B cell (primary cell): ENCODE results near the gene EMP2. TPM values are rescaled to one million over a fixed set of nuclear protein-coding genes. Genes with fewer than 3 reads are reported as not detected.

Experiments used
- ATAC-seq: fragments of 200-7000 bp; cut with Tn5 transposase; one replicate; pipeline ENCODE4 v1.10.0; 2021; ENCODE audit warnings: low read depth, mild to moderate bottlenecking, moderate number of reproducible peaks, moderate library complexity
- CTCF ChIA-PET: fragments of 350-600 bp; sonication (Branson Sonifier 250); formaldehyde crosslinking; loops from one replicate; lab custom pipeline; 2021; ENCODE audit warnings: antibody characterized with exemption, inconsistent platforms; lab: Charles Lee
- POLR2A ChIA-PET: fragments of 350-600 bp; sonication (Branson Sonifier 250); formaldehyde crosslinking; loops from one replicate; lab custom pipeline; 2021; ENCODE audit warnings: antibody characterized with exemption; lab: Charles Lee
- DNase-seq: peaks from one replicate; pipeline ENCODE4 v3.0.0; 2013
- H2AFZ ChIP-seq: 2 replicates; pipeline ENCODE4 v1.6.1; 2012; ENCODE audit warnings: mild to moderate bottlenecking, low read depth, low read length; ENCODE audit not compliant: insufficient read depth, poor library complexity, severe bottlenecking
- H3K27ac ChIP-seq, 2 donors: 1 replicate in 1 of 2; 2 replicates in 1 of 2; pipeline ENCODE4 v1.5.1; 2012 to 2013; ENCODE audit warnings: low read length in 2 of 2, mild to moderate bottlenecking in 2 of 2, moderate library complexity in 1 of 2
- H3K27me3 ChIP-seq, 4 experiments: fragments of 200-600 bp in 1 of 4; sonication (generic) in 1 of 4; replicated peaks in 1 of 4; 1 replicate in 2 of 4; 2 replicates in 2 of 4; pipeline versions ENCODE4 v1.6.1 to v1.7.0; 2013 to 2016; ENCODE audit warnings: low read length in 3 of 4, mild to moderate bottlenecking in 2 of 4, mixed read lengths in 1 of 4, moderate library complexity in 1 of 4; ENCODE audit not compliant: insufficient read depth in 4 of 4, control insufficient read depth in 3 of 4; ENCODE audit errors: control extremely low read depth in 1 of 4
- H3K36me3 ChIP-seq, 2 experiments: replicated peaks in 1 of 2; 1 replicate in 1 of 2; 2 replicates in 1 of 2; pipeline versions ENCODE4 v1.6.1 to v1.7.1; 2013; ENCODE audit warnings: low read length in 1 of 2; ENCODE audit not compliant: insufficient read depth in 2 of 2, control insufficient read depth in 1 of 2; ENCODE audit errors: control extremely low read depth in 1 of 2, extremely low read depth in 1 of 2
- H3K4me1 ChIP-seq, 2 donors: fragments of 200-600 bp in 1 of 2; sonication (generic) in 1 of 2; 1 replicate in 1 of 2; 2 replicates in 1 of 2; pipeline versions ENCODE4 v1.5.1 to v1.6.1; 2013 to 2017; ENCODE audit warnings: low read length in 2 of 2; ENCODE audit not compliant: control insufficient read depth in 2 of 2, insufficient read depth in 2 of 2
- H3K4me2 ChIP-seq: replicated peaks from 2 replicates; pipeline ENCODE3; 2012; ENCODE audit warnings: mild to moderate bottlenecking, low read depth, low read length; ENCODE audit not compliant: poor library complexity, severe bottlenecking
- H3K4me3 ChIP-seq, 5 experiments: fragments of 200-600 bp in 1 of 5; sonication (generic) in 1 of 5; 1 replicate in 3 of 5; 2 replicates in 2 of 5; pipeline versions ENCODE4 v1.5.1 to v1.7.0; 2011 to 2016; ENCODE audit warnings: low read length in 4 of 5, mild to moderate bottlenecking in 4 of 5, low read depth in 2 of 5, control low read depth in 1 of 5, moderate library complexity in 1 of 5; ENCODE audit not compliant: insufficient read depth in 1 of 5; ENCODE audit errors: control extremely low read depth in 1 of 5, extremely low read depth in 1 of 5
- H3K79me2 ChIP-seq: fragments of 200-600 bp; sonication (generic); one replicate; pipeline ENCODE4 v1.6.0; 2016; ENCODE audit warnings: low read length; ENCODE audit not compliant: control insufficient read depth, insufficient read depth
- H3K9ac ChIP-seq: fragments of 200-600 bp; sonication (generic); 2 replicates; pipeline ENCODE4 v1.6.1; 2017; ENCODE audit warnings: mild to moderate bottlenecking, low read length, moderate library complexity
- H3K9me3 ChIP-seq, 3 donors: one replicate each; pipeline versions ENCODE4 v1.6.1 to v1.7.1; 2013; ENCODE audit warnings: low read length in 2 of 3; ENCODE audit not compliant: control insufficient read depth in 2 of 3, insufficient read depth in 1 of 3; ENCODE audit errors: control extremely low read depth in 1 of 3
- H4K20me1 ChIP-seq: 2 replicates; pipeline ENCODE4 v1.6.0; 2012; ENCODE audit warnings: mild to moderate bottlenecking, low read length; ENCODE audit not compliant: insufficient read depth, control insufficient read depth, poor library complexity, severe bottlenecking
- H3K27ac Mint-ChIP-seq: one replicate; pipeline ENCODE4 v1.8.0; 2021; ENCODE audit warnings: mixed read lengths
- H3K27me3 Mint-ChIP-seq: one replicate; pipeline ENCODE4 v1.8.0; 2021; ENCODE audit warnings: mixed read lengths
- H3K4me1 Mint-ChIP-seq: one replicate; pipeline ENCODE4 v1.8.0; 2021; ENCODE audit warnings: mixed read lengths
- H3K4me3 Mint-ChIP-seq: one replicate; pipeline ENCODE4 v1.8.0; 2021; ENCODE audit warnings: mixed read lengths
- H3K9me3 Mint-ChIP-seq: one replicate; pipeline ENCODE4 v1.8.0; 2022; ENCODE audit warnings: mixed read lengths; ENCODE audit not compliant: insufficient read depth
- EZH2 ChIP-seq: IDR thresholded peaks from 2 replicates; pipeline ENCODE4 v1.6.1; 2012; ENCODE audit warnings: borderline replicate concordance, low read depth, mild to moderate bottlenecking, moderate library complexity, low read length; ENCODE audit not compliant: insufficient read depth, poor library complexity, severe bottlenecking
- WGBS: methylation state at CpG from one replicate; pipeline ENCODE4 v1.1.5; 2013; ENCODE audit warnings: missing lambda C conversion rate; ENCODE audit not compliant: insufficient coverage; 5-methylcytosine and 5-hydroxymethylcytosine counted together
- intact Hi-C: fragments of 100-400 bp; cut with micrococcal nuclease; formaldehyde crosslinking; loops from one replicate; pipeline ENCODE4 v1.10.0; 2022
- polyA plus RNA-seq: library from polyadenylated mRNA; depleted of rRNA; stranded (reverse); fragments of >200 nt; gene quantifications from 2 replicates; pipeline ENCODE4 v1.2.3, GENCODE V29; 2012
- total RNA-seq, 2 donors: library from RNA; stranded (reverse); fragments of 120-200 nt in 1 of 2; gene quantifications; 1 replicate in 1 of 2; 2 replicates in 1 of 2; pipeline versions ENCODE4 v1.2.3 to v1.2.4, GENCODE V29; 2013 to 2022
- TF ChIP-seq, protein P1 (sequence below): fragments of 200-600 bp; IDR thresholded peaks from one replicate; pipeline ENCODE4 v1.8.0; 2022; ENCODE audit warnings: antibody characterized with exemption, mild to moderate bottlenecking

EMP2 gene
- total and polyA plus RNA-seq, 2 donors (not counting 1 experiment from before 2014, with no cell fraction given), result 0.01 TPM; not detected in 1

DNA sequence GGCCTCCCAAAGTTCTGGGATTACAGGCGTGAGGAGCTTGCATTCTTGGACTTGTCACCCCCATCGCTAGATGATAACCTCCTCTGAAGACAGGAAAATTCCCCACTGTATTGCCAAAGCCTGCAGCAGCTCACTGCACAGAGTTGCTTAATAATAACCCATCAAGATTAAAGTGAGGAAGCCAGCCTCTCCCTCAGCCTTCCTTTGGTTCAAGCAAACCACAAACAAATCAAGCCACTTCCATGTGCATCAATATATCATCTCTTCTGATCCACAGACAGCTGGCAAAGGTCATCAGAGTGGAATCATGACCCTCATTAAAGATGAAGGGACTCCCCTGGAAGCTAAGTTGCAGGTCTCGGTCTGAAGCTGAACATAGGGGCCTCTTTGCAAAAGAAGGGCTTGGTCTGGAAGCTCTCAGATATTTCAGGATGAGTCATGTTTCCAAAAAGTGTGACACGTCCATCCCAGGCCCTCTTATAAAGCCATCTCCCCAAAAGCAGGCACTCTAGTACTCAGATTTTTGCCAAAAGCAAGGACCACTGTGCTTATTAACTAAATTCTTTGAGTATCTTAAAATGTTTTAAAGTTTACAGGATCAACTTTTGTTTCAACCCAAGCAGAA lies 4.8 kb downstream of the EMP2 start:
- no peak for ATAC-seq
- H3K27me3 ChIP-seq, result peaks cover 0 to 25% (median 12%) of the 10 kb centered on the region in 4 experiments
- intact Hi-C loops, result no loop called here
- CTCF ChIA-PET, result interaction anchor here (0.6 kb wide), 1 partner anchor 231 kb away, joined by 3 read pairs; no protein-coding TSS in a partner anchor
- no peak for TF ChIP-seq EZH2
- TF ChIP-seq, protein P1, sequence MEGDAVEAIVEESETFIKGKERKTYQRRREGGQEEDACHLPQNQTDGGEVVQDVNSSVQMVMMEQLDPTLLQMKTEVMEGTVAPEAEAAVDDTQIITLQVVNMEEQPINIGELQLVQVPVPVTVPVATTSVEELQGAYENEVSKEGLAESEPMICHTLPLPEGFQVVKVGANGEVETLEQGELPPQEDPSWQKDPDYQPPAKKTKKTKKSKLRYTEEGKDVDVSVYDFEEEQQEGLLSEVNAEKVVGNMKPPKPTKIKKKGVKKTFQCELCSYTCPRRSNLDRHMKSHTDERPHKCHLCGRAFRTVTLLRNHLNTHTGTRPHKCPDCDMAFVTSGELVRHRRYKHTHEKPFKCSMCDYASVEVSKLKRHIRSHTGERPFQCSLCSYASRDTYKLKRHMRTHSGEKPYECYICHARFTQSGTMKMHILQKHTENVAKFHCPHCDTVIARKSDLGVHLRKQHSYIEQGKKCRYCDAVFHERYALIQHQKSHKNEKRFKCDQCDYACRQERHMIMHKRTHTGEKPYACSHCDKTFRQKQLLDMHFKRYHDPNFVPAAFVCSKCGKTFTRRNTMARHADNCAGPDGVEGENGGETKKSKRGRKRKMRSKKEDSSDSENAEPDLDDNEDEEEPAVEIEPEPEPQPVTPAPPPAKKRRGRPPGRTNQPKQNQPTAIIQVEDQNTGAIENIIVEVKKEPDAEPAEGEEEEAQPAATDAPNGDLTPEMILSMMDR, result no peak
- Mint-ChIP-seq H3K4me1 (no peaks in the 10 kb centered on the region), H3K27ac (no peak overlapping the region), H3K27me3 (peaks cover 24% of the 10 kb centered on the region), H3K9me3 (no peaks in the 10 kb centered on the region), H3K4me3 (no peak overlapping the region)
- H3K4me3 ChIP-seq, result no peak overlapping the region
- DNase-seq, result no peak
- no peak overlapping the region for H3K27ac ChIP-seq
- H4K20me1 ChIP-seq, result no peaks in the 10 kb centered on the region
- POLR2A ChIA-PET, result no interaction called here
- H3K79me2 ChIP-seq, result no peaks in the 10 kb centered on the region
- H3K36me3 ChIP-seq, result no peaks in the 10 kb centered on the region
- H2AFZ ChIP-seq, result no peak overlapping the region
- peaks cover 0 to 5% (median 0%) of the 10 kb centered on the region in 3 donors for H3K9me3 ChIP-seq
- no peak overlapping the region for H3K9ac ChIP-seq
- H3K4me1 ChIP-seq, result peaks cover 10 to 13% of the 10 kb centered on the region in 2 donors
- WGBS, result 19% methylated on average over 2 of the region's 4 CpGs
- no peak overlapping the region for H3K4me2 ChIP-seq

DNA sequence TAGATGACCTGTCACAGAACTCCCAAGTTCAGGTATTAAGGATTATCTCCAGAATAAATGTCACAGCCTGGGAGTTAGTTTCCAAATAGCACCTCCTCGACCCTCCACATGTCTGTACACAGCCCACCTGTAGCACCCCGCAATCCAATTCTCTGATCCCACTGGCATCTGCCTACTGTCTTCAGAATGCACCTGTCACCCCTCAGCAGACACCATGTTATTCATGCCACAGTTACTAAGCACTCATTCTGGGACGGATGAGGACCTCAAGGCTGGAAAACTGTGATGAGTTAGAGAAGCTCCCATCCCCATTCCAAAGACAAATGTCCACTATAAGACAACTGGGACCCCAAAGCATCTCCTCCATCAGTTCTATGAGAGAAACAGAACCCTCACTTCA lies 7.8 kb downstream of the EMP2 start:
- intact Hi-C loops, result no loop called here
- DNase-seq (no peak), ATAC-seq (no peak)
- no peak for TF ChIP-seq EZH2
- TF ChIP-seq, protein P1, result no peak
- Mint-ChIP-seq H3K4me3 (no peak overlapping the region), H3K27me3 (peaks cover 7% of the 10 kb centered on the region), H3K4me1 (no peaks in the 10 kb centered on the region), H3K9me3 (no peaks in the 10 kb centered on the region), H3K27ac (no peak overlapping the region)
- 95% methylated on average over 2 of the region's 3 CpGs for WGBS
- ChIA-PET CTCF (interaction anchor here (1.6 kb wide), 1 partner anchor 58 kb away, joined by 6 read pairs; no protein-coding TSS in a partner anchor), POLR2A (interaction anchor here (0.6 kb wide), 1 partner anchor 33 kb away, joined by 3 read pairs; no protein-coding TSS in a partner anchor)
- Histone ChIP-seq H3K4me2 (no peak overlapping the region), H3K27ac (no peak overlapping the region), H3K9ac (no peak overlapping the region), H3K4me1 (no peaks in the 10 kb centered on the region), H3K79me2 (no peaks in the 10 kb centered on the region), H3K4me3 (no peak overlapping the region), H3K27me3 (peaks cover 0 to 3% (median 0%) of the 10 kb centered on the region in 4 experiments), H3K36me3 (no peaks in the 10 kb centered on the region), H2AFZ (no peak overlapping the region), H4K20me1 (no peaks in the 10 kb centered on the region), H3K9me3 (no peaks in the 10 kb centered on the region)
